NCI-H2196 (cell line): ENCODE data around the gene CEMIP2.

Experiments
- DNase-seq: peaks from one replicate; lab custom pipeline; 2025; ENCODE audit not compliant: unreplicated experiment; lab: John Stamatoyannopoulos, UW

The CEMIP2 gene

DNA sequence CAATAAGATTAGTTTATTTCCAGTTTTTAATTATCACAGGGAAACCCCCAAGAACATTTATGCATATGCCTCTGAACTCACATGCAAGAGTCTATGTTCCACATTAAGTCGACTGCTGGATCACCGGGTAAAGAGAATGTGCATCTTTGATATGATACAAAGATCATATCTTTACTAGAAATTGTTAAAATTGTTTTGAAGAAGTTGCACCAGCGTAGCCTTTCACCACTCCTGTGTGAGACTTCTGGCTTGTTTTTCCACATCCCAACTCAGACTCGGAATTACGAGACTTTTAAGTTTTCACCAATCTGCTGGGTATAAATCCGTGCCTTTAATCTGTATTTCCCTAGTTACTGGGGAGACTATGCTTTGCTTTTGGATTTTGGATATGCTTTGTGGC is 113.2 kb downstream of the CEMIP2 start:
- DNase-seq: no peak

DNA sequence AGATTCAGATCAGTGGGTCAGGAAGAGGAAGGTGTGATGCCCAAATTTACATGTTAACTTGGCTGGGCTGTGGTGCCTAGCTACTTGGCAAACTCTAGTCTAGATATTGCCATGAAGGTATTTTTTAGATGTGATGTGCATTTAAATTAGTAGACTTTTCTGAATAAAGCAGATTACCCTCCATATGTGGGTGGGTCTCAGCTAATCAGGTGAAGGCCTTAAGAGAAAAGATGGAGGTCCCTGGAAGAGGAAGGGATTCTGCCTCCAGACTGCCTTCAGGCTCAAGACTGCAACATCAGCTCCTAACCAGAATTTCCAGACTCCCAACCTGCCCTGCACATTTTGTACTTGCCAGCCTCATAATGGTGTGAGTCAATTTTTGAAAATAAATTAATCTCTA is 115.8 kb downstream of the CEMIP2 start:
- DNase-seq: no peak

DNA sequence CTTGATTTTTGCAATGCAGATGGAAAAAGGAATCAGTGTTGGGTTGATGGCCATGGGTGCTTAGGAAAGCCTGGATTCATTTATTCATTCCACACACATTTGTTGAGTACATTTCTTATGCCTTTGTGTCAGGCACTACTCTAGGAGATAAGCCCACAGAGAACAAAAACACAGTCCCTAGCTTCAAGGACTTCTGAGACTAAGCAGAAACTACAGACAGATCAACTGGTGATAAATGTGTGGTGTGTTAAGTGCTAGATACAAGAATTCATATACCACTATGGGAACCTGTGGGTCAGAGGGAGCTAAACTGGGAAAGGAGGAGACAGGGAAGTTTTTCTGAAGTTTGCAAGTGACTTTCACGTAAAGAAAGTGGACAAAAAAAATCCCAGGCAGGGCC is 119.9 kb downstream of the CEMIP2 start:
- no peak for DNase-seq

DNA sequence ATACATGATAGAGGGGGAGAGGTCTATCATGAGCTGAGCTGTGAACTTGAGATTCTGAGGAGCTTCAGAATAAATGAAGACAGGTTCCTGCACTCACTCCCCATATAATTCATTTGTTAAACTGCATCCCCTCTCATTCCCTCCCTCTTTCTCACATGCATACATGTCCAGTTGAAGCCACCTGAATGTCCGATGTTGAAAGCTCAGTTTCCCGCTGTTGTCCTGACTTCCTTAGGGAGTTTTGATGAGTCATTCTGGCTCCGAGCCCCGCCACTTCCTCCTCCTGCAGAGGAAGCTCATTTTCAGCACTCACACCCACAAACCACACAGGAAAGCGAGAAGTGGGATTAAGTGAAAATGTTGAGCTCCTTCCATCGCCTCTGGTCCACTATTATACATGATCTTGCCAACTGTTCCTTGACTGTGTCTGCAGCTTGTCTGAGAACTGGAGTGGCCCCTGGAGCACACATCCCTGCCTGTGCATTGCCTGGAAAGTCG is 121.2 kb downstream of the CEMIP2 start:
- no peak for DNase-seq

DNA sequence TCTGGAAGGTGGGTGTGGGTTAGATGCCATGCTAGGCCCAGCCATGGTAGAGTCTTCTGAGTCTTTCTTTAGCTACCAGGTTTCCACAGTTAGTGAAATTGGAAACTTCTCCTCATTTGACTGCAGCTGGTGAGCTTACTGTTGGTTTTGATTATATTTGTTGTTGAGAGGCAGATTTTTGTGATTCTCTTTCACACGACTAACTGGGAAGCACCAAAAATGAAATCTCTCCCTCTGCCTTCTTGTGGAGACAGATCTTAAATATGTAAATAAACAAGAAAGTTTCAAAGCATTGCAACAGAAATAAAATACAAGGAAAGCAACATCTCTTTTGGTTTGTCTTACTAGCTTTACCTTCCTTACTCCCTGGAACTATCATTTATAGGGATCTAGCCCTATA is 122.2 kb downstream of the CEMIP2 start:
- DNase-seq: no peak

DNA sequence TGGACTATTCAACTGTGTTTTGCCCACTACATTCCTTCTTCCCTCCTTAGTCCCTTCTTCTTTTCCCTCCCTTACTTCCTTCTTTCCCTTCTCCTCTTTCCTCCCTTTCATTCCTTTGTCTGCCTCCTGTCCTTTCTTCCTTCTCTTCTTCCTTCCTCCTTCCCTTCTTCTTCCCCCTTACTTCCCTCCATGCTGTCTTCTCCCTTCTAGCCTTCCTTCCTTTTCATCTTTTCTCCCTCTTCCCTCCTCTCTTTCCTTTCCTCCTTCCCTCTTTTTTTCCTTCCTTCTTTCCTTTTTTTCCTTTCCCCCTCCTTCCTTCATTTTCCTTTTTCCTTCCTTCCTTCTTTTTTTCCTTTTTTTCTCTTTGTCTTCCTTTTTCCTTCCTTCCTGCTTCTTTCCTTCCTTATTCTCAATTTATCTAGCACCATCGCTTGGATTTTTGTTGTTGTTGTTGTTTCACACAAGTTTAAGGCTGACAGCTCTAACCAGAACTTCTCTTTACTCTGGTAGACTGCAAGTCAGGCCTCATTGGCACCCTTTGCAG is 123.4 kb downstream of the CEMIP2 start:
- DNase-seq: no peak

DNA sequence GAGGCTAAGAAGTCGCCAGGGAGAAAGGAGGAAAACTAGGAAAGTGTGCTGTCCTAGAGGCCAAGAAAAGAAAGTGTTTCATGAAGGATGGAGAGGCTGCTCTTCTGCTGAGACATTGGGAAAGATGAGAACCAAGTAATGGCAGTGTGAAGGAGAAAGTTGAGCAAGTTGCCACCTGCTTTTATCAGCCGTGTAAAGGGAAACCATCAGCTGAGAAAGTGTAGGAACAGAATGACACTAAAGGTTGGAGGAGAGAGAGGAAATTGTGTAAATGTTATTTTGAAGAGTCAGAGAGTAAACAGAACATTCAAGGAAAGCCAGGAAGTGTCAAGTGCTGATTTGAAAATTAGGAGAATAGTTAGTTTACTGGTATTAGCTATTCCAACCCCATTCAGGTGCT is 125.0 kb downstream of the CEMIP2 start:
- DNase-seq: no peak

DNA sequence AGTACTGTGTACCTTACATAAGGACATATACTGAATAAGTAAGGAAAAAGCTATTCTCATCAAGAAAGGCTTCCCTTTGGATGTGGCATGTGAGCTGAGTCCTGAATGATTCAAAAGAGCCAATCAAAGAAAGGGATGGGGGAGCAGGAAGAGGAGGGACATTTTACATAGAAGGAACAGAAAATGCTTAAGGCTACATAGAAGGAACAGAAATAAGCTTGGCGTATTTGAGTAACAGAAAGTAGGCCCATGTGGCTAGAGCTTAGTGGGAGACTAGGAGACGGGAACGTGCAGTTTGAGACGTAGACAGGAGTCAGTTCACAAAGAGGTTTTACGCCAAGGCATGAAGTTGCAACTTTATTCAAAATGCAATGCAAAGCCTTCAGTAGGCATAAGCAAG is 126.3 kb downstream of the CEMIP2 start:
- no peak for DNase-seq

DNA sequence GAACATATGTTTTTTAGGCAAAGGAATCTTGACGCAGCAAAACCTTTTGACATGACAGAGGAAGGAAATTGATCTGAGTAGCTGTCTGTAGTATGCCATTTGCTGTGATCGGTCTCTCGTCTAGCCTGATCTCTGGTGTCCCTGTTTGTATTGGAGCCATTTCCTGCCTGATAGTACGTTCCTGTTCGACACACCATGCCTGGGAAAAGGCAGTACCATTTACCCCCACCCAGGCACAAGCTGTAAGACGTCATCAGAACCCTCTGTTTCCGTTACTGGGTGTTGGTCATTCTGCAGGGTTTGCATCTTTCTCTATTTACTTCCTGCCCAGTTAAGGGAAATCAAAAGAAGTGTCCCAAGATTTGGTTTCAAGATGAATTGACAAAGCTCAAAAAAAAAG is 129.7 kb downstream of the CEMIP2 start:
- DNase-seq: no peak

DNA sequence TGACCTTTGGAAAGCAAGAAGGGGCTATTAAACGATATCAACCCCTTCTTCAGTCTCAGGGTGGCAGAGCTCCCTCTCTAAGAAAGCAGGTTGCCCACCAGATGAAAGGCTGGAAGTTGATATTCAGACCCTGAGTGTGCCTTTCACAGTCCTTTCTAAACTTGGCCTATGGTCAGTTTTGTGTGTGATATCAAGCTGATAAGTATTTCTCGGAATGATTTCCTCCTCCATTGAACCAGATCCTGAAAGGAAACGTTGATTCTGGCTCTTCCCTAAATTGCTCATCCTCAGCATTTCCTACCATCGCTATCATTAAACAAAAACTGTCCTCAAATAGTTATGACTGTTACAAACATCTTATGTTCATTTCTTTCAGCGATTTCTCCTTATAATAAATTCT is 130.4 kb downstream of the CEMIP2 start:
- DNase-seq: no peak

DNA sequence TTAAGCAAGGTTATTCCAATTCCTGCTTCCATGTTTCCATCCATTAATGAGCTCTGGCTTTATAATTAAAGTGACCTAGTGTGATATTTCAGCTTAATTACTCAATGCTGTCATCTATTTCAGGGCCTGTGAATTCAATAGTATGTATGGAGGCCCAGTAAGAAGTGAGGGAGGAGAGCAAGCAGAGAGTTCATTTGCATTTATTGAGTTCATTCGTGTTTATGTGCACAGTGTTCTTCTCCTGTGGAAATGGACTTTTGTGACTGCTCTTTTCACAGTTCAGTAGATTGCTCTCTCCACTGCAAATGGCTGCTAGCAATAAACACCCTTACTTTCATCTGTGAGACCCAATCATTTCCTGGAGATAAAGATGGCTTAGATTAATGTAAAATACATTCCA is 130.9 kb downstream of the CEMIP2 start:
- no peak for DNase-seq

DNA sequence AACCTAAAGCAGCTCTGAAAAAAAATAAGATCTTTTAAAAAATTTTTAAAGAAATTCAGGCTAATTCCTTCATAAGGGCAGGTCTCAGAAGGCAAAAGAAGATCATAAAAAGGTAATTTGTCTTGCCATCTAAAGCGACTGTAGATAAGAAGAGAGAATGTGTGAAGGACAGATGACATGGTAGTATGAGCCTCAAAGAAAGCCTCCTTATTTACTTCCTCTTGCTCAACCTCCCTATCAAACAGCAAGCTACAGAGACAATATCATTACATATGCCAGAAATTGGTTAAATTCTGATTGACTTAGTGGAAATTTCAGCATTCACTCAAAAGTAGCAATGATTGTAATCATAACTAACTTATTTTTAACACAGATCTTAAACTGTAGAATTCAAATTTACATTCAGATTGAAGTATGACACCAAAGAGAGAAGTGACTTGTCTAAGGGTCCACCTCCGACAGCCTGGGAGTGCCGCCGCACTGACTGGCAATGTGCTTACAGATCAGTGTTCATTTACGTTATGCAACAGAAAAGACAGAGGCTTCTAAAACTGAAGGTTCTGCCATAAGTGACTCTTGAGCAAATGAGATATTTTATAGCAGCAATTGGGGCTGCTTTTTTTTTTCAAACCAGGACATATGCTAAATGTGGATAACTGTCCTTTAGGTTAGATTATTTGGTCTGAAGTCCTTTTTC is 132.0 kb downstream of the CEMIP2 start:
- DNase-seq: no peak

DNA sequence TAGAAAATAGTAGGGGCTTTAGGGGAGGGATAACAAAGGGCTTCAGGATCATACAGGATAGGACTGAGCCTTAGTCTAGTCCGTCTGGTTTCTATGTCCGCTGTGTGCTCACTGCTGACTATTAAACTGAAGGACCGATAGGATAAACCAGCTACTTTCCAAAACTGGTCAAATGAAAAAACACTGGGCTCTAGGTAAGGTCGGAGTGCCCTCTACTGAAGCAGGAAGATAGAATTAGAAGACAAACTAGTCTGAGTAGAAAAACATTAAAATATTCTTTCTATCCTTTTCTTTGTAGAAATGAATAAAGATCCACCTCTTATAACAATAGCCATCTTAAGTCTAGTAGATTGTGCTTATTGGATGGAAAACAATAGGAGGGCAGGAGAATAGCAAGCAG is 133.6 kb downstream of the CEMIP2 start:
- no peak for DNase-seq
